GM12875 (cell line): Measurements from ENCODE around the gene MYLK4.

Experiments
- H3K4me3 ChIP-seq: one replicate; pipeline ENCODE4 v1.5.1; 2011; ENCODE audit warnings: low read depth, low read length, control low read depth
- CTCF ChIP-seq: IDR thresholded peaks from 2 replicates; pipeline ENCODE4 v1.5.1; 2011; ENCODE audit warnings: low read depth, mild to moderate bottlenecking, control low read depth, inconsistent platforms, low read length, moderate library complexity, borderline replicate concordance; ENCODE audit not compliant: insufficient read depth

Gene MYLK4

GRCh38 chr6:2630891-2631571 lies 119.7 kb downstream of the MYLK4 start:
- TF ChIP-seq CTCF, result no peak
- H3K4me3 ChIP-seq, result no peak overlapping the region

GRCh38 chr6:2630359-2630758 lies 120.4 kb downstream of the MYLK4 start:
- TF ChIP-seq CTCF, result no peak

GRCh38 chr6:2626401-2626800 lies 124.3 kb downstream of the MYLK4 start:
- no peak overlapping the region for H3K4me3 ChIP-seq
- no peak for TF ChIP-seq CTCF

More at GRCh38 chr6:2630359-2630758, 120.4 kb downstream of the MYLK4 start:
- H3K4me3 ChIP-seq, result no peak overlapping the region

- TF ChIP-seq CTCF, result no peak
- no peak overlapping the region for H3K4me3 ChIP-seq
Measured at GRCh38 chr6:2625581-2625980, 125.1 kb downstream of the MYLK4 start.

GRCh38 chr6:2624177-2624576 lies 126.5 kb downstream of the MYLK4 start:
- no peak for TF ChIP-seq CTCF
- H3K4me3 ChIP-seq, result no peak overlapping the region

- TF ChIP-seq CTCF, result no peak
- H3K4me3 ChIP-seq, result no peak overlapping the region
Measured at GRCh38 chr6:2623295-2623694, 127.4 kb downstream of the MYLK4 start.

- TF ChIP-seq CTCF, result no peak
- H3K4me3 ChIP-seq, result no peak overlapping the region
Measured at GRCh38 chr6:2622671-2623070, 128.1 kb downstream of the MYLK4 start.
